PFSK-1 (cell line): ENCODE data around the gene ROBO4.

Experiments
- POLR2AphosphoS5 ChIP-seq: IDR thresholded peaks from 2 replicates; pipeline ENCODE4 v1.6.1; 2012; ENCODE audit warnings: low read depth, mild to moderate bottlenecking, control low read depth, low read length, moderate library complexity
- REST ChIP-seq, 2 experiments: IDR thresholded peaks; 2 replicates each; pipeline versions ENCODE4 v1.6.1 to v1.8.0; 2011 to 2012; ENCODE audit warnings: low read depth in 2 of 2, low read length in 2 of 2, control low read depth in 1 of 2, inconsistent platforms in 1 of 2, mild to moderate bottlenecking in 1 of 2, moderate library complexity in 1 of 2; ENCODE audit not compliant: insufficient read depth in 1 of 2
- SIN3A ChIP-seq: IDR thresholded peaks from 2 replicates; pipeline ENCODE4 v1.6.1; 2012; ENCODE audit warnings: mild to moderate bottlenecking, low read length, moderate library complexity, borderline replicate concordance; ENCODE audit not compliant: insufficient read depth
- TAF1 ChIP-seq: IDR thresholded peaks from 2 replicates; pipeline ENCODE4 v1.6.1; 2012; ENCODE audit warnings: low read length, control low read depth, borderline replicate concordance; ENCODE audit not compliant: insufficient read depth

GRCh38 chr11:124899383-124900145, 1.9 kb upstream of the ROBO4 start:
- TF ChIP-seq POLR2AphosphoS5 (no peak), SIN3A (no peak), TAF1 (no peak), REST (IDR thresholded peaks at IDR 0.05; ENCODE audit: insufficient read depth in 1 of 2, low read depth in 2 of 2, low read length in 2 of 2) (no peak)
